H4 (cell line): ENCODE measurements around the gene ITGAV. TPM values are rescaled to one million over a fixed set of nuclear protein-coding genes. Genes with fewer than 3 reads are reported as not detected.

Source experiments
- DNase-seq: peaks from one replicate; pipeline ENCODE4 v3.0.0-alpha.2; 2015; ENCODE audit warnings: low spot score
- total RNA-seq: library from RNA; depleted of rRNA; stranded (reverse); fragments of >200 nt; shearing (Covaris generic); gene quantifications from 2 replicates; pipeline ENCODE4 v1.2.3, GENCODE V29; 2014; rRNA removed

Gene ITGAV
- total RNA-seq, 1 experiment from 2014 or later = 67.4 TPM

DNA sequence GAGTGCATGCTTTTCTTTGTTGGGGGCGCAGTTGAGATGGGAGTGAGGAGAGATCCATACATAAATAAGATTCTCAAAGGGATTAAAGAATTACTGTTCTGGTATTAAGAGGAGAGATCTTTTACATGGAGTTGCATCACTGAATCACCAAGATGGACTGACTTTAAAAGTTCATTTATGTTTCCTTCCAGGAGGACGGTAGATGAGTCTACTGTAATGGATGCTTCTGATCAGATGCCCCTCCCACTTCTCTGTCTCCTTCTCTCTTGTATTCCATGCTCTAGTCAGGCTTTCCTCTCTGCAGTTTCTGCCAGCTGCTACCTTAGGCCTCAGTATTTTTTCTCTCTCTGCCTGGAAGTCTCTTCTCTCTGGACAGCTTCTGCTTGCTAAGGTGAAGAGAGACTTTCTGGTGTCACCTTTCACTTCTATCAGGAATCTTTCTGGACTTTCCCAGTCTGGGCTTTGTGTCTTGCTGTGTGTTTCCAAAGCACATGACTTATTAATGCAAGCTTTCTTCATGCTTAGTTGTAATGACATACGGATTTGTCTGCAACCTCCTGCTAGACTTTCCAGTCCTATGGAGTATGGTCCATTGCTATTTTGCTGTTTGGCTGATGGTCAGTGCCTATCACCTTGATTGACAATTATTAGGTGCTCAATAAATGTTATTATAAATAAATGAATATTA, 127.6 kb downstream of the ITGAV start:
- DNase-seq = no peak

DNA sequence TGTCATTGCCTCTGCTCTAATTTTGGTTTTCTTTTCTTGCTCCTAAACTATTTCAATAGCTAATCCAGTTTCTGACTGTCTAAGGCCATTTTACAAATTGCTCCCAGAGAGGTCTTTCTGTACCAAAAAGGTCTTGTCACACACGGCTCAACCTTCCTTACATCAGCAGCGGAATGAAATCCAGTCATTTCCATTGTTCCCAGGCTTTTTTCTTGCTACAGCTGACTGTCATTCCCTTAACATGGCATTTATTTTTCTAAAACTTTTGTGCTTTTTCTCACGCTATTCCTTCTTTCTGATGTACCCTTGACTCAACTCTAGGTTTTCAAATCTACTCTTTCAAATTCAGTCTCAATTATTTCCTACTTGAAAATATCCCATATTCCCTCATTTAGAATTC, 128.3 kb downstream of the ITGAV start:
- no peak for DNase-seq

DNA sequence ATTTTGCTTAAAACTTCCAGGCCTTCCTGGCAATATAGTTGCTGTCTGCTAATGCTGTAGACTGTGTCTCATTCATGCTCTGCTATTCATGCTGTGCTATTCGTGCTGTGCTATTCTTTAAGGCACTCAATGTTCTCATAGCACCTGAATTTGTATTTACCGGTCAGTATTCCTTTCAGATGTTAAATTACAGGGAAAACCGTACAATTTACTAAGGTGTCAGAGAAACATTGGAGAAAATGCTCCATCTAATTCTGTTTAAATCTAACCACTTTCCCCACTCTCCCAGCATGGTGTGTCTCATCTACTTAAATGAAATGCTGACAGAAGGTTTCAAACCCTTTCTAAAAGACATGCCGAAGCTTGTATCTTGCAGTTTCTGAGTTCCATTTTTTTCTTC, 129.0 kb downstream of the ITGAV start:
- no peak for DNase-seq

DNA sequence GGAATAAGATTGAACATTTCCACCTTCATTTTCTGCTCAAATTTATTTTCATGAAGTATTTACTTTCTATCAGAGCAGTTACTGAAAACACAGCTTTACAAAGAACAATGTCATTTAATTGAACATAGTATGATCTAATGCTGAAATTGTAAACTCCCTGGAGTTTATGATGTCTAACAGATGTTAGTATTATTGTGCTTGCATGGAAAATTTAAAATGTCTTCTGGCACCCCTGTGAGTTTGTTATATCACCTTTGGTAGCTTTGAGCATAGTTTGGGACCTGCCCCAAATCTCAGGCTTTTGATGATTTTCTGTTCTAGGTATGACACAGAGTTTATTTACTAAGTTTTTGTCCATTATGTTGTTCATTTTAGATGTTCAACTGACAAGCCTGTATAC, 132.1 kb downstream of the ITGAV start:
- no peak for DNase-seq

DNA sequence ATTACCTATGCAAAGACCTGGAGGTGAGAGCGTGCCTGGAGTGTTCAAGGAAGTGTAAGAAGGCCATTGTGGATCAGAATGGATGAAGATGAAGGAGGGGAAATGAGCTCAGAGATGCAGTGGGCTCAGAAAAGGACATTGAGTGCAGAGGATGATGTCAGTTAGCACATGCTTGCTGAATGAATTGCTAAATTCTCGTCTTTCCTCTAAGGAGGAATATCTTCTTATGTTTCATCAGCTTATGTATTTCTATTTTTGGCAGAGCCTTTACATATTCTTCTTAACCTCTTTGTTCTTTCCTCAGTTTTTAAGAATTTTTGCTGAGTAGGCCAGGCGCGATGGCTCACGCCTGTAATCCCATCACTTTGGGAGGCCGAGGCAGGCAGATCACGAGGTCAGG, 134.9 kb downstream of the ITGAV start:
- DNase-seq = no peak

DNA sequence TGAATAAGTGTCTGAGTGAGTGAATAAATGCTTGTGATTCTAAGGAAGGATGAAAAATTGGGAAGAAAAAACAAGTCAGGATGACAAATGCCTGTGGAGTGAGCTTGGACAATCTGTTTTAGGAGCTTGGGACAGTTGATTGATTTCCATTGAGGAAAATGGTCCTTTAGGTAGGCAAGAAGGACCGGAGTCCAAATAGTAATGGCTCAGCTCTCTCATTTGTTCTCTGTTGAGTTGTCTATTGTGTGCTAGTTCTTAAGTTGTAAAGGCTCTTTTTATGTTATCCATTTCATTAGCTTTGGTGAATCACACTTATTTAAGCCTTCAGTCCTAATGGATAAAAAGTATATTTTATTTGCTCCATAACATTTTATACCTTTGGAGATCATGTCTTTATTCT, 135.9 kb downstream of the ITGAV start:
- DNase-seq = no peak

DNA sequence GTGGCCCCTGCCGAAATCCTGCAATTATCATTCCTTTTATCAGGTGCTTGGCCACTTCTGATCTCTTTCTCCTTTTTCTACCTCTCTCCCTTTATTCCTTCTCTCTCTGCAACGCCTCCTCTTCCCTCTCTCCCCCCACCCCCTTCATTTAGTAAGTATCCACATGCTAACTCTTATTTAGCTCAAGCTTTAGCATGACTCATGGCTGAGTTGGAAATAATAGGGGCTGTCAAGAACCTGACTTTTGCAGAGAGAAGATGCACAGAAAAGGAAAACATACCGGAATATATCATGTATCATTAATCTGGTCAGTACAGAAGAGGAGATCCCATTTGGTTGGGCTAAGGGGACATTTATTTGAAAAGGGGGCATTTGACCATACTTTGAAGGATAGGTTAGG, 137.1 kb downstream of the ITGAV start:
- DNase-seq = no peak

DNA sequence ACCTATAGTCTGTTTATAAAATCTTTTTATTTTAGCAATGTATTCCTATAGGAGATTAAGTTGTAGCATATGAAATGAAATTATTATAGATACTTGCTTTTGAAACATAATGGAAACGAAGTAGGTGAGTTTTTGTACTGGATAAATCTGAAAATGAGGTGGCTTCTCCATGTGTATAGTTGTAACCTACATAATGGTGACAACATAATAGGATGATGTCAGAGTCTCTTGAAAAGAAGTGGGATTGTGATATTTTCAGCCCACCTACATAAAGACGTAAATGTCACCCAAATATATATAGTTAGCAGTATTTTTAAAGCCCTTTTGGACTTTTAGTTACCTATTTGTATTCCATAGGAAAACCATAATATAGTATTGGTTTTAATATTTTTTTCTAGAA, 138.8 kb downstream of the ITGAV start:
- no peak for DNase-seq

Other genes starting within 250 kb of the ITGAV start
- 56.6 and 79.0 TPM in 2 replicates for gene ZC3H15, start 103.8 kb upstream of the ITGAV start, total RNA-seq
- gene FAM171B, start 104.0 kb downstream of the ITGAV start, total RNA-seq = 7.9 and 10.3 TPM in 2 replicates